Measurements from ENCODE around the gene TMEM80.

GRCh38 chr11:653837-654236 is 41.8 kb upstream of the TMEM80 start:
- TF ChIP-seq, protein P1, sequence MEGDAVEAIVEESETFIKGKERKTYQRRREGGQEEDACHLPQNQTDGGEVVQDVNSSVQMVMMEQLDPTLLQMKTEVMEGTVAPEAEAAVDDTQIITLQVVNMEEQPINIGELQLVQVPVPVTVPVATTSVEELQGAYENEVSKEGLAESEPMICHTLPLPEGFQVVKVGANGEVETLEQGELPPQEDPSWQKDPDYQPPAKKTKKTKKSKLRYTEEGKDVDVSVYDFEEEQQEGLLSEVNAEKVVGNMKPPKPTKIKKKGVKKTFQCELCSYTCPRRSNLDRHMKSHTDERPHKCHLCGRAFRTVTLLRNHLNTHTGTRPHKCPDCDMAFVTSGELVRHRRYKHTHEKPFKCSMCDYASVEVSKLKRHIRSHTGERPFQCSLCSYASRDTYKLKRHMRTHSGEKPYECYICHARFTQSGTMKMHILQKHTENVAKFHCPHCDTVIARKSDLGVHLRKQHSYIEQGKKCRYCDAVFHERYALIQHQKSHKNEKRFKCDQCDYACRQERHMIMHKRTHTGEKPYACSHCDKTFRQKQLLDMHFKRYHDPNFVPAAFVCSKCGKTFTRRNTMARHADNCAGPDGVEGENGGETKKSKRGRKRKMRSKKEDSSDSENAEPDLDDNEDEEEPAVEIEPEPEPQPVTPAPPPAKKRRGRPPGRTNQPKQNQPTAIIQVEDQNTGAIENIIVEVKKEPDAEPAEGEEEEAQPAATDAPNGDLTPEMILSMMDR (IDR thresholded peaks at IDR 0.05 in 2 of 3, conservative IDR thresholded peaks at IDR 0.05 in 1 of 3; ENCODE audit: control insufficient read depth in 2 of 3, extremely low read depth in 1 of 3, insufficient read depth in 1 of 3, low read depth in 3 of 3, low read length in 3 of 3): no peak
- TF ChIP-seq NFYB (IDR thresholded peaks at IDR 0.05; ENCODE audit: insufficient read depth, low read depth, low read length) (no peak), CREB1 (IDR thresholded peaks at IDR 0.05; ENCODE audit: low read depth) (no peak), POLR2A (IDR thresholded peaks at IDR 0.05; ENCODE audit: low read depth, low read length) (no peak), YBX1 (IDR thresholded peaks at IDR 0.05) (no peak), RCOR1 (conservative IDR thresholded peaks at IDR 0.05; ENCODE audit: low read depth, low read length) (no peak)

All from GM12878 (cell line).